NT2/D1 (cell line): Measurements from ENCODE around the gene C4B.
"Not testable (repeated sequence)": the region's sequence is repeated elsewhere in the genome, so short reads cannot be mapped to it uniquely, and the experiment has no call there.

Experiments
- SUZ12 ChIP-seq: IDR thresholded peaks from 2 replicates; pipeline ENCODE4 v1.6.1; 2011; ENCODE audit not compliant: insufficient read length, insufficient read depth; ENCODE audit errors: extremely low read depth
- YY1 ChIP-seq: IDR thresholded peaks from 2 replicates; pipeline ENCODE4 v1.6.1; 2011; ENCODE audit not compliant: insufficient read length, insufficient read depth

DNA sequence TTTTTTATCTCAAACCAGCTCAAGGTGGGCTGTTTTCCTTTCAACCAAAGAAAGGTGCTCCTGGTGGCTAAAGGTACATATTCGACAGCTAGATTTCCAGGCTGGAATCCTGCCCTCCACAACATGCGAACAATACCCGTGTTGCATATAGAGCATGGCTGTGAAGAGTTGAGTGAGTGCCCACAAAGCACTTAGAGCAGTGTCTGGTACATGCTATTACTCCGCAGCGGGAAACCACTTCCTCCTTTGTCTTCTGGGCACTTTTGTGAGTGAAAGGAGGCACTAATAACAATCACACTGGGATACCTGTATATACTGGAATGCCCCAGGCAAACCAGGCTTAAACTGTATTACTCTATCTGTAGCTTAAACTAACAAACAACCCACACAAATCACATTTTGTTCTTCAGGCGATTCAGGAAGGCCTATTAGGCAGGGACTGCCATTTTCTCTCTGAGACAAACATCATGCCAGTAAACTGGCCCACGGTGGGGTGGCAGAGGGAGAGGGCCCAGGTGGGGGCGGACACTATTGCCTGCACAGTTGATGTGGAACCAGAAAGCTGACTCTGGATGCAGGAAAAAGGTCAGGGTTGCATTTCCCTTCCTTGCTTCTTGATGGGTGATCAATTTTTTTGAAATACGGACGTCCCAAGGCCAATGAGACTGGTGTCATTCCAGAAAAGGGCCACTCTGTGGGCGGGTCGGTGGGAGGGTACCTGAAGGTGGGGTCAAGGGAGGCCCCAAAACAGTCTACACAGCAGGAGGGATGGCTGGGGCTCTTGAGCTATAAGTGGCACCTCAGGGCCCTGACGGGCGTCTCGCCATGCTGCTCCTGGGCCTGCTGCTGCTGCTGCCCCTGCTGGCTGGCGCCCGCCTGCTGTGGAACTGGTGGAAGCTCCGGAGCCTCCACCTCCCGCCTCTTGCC lies 23.3 kb downstream of the C4B start, which contains the start of gene CYP21A2:
- TF ChIP-seq SUZ12, YY1: not testable (repeated sequence)
